Kidney capillary endothelial cell (primary cell): ENCODE measurements around the gene PEAR1.

Experiments
- DNase-seq: peaks from one replicate; pipeline ENCODE4 v3.0.0-alpha.2; 2018; ENCODE audit warnings: low spot score

Gene PEAR1

DNA sequence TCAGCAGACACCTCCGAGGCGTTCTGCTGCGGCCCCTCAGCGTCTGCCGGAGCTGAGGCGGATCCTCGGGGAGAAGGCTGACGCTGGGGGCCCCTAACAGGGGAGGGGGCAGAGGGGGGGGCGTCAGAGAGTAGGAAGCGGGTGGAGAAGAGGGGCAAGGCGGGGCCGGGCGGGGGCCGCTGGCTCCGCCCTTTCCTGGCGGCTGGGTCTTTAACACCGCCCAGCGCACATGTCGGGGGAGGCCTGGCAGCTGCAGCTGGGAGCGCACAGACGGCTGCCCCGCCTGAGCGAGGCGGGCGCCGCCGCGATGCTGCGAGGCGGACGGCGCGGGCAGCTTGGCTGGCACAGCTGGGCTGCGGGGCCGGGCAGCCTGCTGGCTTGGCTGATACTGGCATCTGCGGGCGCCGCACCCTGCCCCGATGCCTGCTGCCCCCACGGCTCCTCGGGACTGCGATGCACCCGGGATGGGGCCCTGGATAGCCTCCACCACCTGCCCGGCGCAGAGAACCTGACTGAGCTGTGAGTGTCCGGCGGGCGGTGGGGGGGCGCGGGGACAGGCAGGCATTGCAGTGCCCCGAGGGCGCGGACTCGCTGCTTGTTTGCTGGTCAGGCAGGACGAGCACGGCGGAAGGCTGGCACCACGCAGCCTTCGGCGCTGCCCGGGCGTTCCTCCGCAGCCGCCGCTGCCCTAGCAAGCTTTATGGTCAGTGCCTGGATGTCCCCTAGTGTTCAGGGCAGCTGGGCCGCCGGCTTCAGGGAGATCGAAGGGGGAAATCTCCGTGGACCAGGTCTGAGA lies 32.7 kb upstream of the PEAR1 start, which contains the start of gene NTRK1:
Gene NTRK1 (plus strand): TSS at position 238 of the 796 bp plus-strand sequence. CDS start 70 bp downstream, at position 308.
- DNase-seq, result peak; percentile 15

DNA sequence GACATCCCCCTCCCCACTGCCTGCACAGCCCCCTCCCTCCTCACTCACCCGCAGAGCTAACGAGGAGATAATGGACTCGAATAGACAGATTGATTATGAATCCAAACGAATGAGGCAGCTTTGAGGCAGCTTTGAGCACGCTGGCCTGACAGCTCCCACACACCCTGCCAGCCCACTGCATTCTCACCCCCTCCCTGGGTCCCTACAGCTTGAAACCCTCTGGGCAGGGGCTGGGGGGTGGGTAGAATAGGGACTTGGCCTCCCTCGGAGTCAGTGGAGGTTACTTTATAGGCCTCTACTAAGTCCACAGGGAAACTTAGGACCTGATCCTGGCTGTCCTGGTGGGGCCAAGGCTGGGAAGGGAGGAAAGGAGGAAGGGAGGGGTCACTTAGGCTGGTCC lies 30.9 kb upstream of the PEAR1 start:
- no peak for DNase-seq

DNA sequence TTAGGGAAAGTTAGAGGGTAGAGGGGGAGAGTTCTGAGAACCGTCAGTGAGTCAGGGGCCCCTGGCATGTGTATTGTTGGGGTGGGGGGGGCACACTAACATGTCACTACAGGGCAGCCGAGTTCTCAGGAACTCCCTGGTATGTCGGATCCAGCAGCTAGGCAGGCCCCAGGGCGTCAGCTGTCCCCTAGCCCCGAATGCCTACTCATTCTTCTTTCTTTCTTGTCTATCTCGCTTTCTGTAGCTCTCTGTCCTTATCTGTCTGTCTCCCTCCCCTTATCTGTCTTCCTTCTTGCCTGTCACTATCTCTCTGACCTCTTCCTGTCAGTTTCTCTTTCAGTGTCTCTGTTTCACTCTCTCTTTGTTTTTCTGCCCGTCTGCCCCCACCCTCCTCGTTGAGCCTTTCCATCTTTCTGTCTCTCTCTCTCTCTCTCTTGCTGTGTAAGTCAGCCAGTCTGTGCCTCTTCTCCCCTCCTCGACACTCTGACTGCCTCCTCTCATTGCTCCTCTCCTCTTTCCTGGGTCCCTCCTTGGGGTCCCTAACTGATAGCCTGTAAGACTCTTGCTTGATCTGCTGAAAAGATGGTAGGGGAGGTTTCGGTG lies 30.4 kb upstream of the PEAR1 start:
- DNase-seq, result no peak

DNA sequence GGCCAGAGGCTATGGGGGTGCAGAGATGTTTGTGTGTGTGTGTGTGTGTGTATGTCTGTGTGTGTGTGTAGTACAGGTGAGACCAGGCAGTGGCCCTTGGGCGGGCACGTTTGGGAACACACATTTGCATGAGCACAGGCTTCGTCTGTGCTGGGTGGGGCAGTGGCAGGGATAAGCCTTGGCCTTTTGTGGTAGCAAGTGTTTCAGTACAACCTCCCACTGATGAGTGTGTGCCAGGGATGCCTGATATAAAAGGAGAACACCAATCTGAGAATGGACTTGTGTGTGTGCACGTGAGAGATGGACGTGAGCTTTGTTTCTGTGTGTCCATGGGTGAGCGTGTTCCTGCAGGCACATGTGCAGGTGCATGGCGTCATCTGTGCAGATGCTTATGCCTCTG lies 29.9 kb upstream of the PEAR1 start:
- DNase-seq, result no peak

DNA sequence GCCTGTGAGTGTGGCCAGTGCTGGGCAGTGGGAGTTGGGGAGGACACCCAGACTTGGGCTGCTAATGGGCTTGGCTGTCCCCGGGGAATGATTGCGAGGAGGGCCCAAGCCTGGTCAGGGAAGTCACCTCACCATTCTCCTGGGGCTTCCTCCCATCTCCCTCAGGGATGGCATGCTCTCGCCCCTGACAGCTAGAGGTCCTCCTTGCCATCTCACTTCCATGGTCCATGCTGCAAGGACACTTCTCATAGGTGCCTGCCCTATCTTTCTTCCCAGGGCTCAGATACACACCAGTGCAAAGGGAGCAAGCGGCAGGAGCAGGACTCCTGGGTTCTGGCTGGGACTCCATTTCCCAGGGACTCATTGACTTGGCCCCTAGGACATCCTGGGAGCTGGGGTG lies 28.7 kb upstream of the PEAR1 start:
- no peak for DNase-seq

DNA sequence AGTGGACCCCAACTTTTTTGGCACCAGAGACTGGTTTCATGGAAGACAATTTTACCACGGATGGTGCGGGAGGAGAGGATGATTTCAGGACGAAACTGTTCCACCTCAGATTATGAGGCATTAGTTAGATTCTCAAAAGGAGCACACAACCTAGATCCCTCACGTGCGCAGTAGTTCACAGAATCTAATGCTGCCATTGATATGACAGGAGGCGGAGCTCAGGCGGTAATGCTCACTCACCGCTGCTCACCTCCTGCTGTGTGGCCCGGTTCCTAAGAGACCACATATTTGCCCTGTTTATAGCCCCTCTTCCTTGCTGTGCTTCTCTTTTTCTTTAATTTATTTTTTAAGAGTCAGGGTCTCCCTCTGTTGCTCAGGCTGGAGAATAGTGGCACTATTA lies 28.3 kb upstream of the PEAR1 start:
- DNase-seq, result no peak

DNA sequence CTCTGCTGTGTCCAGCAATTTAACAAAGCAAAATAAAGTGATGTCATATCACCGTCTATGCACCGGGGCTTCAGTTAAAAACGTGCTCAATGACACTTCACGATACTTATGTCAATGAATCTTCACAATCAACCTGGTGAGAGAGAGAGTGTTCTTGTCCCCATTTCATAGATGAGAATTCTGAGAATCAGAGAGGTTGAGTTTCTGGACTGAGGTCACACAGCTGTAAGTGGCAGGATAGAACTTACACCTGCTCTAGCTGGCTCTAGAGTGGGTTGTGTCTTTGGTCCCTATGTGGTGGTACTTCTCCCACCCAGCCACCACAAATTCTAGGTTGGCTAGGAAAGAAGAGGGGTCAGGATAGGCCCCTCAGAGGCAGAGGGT lies 27.7 kb upstream of the PEAR1 start:
- DNase-seq, result no peak

DNA sequence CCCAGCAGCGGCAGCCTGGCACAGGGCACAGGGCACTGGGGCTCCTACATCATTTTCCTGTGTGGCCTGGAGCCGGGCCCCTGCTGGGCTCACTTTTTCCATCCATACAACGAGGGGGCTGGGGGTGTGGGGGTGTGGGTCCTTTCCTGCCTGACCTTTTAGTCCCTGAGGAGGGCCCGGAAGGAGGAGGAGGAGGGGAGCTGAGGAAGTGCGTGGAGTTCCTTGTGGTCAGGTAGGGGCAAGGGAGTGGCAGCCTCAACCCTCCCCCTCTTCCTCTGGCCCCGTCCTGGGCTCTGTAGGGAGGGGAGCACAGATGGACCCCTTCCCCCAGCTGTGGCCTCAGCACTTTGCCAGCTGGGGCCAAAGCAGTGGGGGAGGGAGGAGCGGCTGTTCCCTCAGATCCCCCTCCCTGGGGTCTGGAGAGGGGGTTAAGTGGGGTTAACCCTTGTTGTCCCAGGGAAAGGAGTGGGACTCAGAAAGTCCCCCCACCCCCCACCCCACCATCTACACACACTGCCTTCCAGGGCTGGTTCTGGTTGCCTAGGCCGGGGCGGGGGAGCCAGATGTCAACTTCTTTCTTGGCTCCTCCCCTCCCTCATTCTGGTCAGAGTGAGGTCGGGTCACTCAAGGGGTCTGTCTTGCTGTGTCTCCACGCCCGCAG lies 27.1 kb upstream of the PEAR1 start:
- DNase-seq, result no peak

DNA sequence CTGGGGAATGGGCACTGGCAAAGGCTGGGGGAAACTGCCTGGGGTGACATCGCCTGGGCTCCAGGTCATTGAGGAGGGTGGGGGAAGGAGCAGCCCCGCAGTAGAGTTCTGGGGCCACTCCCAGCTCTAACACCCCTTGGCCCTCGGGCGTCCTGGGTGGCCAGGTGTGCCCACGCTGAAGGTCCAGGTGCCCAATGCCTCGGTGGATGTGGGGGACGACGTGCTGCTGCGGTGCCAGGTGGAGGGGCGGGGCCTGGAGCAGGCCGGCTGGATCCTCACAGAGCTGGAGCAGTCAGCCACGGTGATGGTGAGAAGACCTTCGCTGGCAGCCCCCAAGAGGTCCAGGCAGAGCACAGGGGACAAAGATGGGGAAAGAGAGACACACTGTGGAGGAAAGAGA lies 25.2 kb upstream of the PEAR1 start:
- no peak for DNase-seq

DNA sequence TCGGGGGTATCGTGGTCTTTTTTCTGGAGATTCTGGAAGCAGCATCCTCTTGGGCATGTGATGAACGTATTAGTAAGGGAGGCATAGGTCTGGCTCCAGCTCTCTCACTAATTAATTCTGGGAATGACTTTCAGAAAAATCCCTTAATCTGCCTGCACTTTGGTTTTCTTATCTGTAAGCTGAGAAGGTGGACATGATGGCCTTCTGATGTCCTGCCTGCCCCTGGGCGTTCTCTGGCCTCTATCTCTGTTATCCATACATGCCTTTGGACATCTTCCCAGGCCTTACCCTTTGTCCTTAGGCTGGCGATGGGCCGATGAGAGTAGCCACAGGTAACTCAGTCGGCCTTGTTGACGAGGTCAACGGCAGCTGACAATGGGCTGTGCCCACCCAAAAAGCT lies 24.1 kb upstream of the PEAR1 start:
- DNase-seq, result no peak

DNA sequence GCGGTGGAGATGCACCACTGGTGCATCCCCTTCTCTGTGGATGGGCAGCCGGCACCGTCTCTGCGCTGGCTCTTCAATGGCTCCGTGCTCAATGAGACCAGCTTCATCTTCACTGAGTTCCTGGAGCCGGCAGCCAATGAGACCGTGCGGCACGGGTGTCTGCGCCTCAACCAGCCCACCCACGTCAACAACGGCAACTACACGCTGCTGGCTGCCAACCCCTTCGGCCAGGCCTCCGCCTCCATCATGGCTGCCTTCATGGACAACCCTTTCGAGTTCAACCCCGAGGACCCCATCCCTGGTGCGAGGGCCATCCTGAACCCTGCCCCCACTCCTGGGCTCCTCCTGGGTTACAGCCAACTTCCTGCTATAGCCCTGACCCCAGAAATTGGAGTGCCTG lies 19.9 kb upstream of the PEAR1 start:
- no peak for DNase-seq

DNA sequence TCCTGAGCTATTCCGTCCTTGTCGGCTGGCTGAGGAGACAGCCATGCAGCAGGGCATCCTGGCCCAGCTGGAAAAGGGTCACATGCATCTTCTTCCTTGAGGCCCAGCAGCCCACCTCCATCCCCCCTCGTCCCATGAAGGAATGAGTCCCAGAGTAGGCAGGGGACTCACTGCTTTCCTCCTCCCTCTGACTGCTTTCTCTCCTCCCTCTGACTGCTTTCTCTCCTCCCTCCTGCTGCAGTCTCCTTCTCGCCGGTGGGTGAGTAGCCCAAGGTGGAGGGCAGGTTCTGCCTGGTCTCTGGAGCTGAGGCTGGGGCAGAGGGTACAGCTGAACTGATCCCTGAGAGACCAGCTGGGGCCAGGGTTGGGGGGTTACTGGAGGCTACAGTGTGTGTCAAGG lies 19.4 kb upstream of the PEAR1 start:
- no peak for DNase-seq

DNA sequence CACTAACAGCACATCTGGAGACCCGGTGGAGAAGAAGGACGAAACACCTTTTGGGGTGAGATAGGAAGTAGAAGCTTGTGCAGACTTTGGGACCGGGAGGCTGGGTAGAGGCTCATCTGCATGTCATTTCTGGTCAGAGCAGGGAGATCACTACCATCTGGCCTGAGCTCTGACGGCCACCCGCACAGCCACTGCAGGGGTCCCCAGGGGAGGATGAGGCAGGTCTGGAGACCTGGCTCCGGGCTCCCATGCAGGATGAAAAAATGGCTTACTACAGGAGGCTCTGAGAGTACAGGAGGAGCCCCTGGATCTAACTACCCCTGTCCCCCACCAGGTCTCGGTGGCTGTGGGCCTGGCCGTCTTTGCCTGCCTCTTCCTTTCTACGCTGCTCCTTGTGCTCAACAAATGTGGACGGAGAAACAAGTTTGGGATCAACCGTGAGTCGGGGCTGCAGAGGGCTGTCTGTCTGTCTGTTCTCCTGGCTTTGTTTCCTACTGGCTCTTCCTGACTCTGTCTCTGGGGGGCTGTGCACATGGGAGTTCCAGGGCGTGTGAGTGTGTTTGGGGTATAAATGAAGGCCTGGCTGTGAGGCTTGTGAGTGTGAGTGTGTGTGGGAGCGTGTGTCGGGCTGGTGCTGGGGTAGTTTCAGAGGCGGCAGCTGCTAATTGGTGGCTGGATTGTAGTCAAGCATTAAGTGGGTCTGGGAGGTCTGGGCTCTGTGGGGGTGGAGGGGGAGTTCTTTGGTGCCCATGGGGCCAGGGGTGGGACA lies 18.8 kb upstream of the PEAR1 start:
- no peak for DNase-seq

DNA sequence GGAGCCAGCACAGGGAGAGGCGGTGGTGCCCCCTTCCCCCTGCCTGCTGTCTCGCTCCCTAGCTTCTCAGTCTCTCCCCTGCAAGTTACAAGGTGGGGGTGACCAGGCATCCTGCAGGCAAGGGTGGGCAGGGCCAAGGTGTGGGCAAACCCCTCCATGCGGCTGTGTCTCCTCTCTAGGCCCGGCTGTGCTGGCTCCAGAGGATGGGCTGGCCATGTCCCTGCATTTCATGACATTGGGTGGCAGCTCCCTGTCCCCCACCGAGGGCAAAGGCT lies 18.2 kb upstream of the PEAR1 start:
- no peak for DNase-seq

DNA sequence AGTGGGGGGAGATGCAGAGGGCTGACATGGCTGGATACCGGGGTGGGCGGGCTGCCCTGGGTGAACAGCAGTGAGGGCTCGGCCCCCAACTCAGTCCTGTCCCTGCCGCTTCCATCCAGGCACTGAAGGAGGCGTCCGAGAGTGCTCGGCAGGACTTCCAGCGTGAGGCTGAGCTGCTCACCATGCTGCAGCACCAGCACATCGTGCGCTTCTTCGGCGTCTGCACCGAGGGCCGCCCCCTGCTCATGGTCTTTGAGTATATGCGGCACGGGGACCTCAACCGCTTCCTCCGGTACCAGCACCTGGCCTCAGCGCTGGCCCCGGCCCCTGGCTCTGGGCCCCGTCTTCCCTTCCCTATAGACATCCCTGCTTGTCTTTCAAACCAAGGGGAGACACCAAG lies 17.2 kb upstream of the PEAR1 start:
- no peak for DNase-seq

DNA sequence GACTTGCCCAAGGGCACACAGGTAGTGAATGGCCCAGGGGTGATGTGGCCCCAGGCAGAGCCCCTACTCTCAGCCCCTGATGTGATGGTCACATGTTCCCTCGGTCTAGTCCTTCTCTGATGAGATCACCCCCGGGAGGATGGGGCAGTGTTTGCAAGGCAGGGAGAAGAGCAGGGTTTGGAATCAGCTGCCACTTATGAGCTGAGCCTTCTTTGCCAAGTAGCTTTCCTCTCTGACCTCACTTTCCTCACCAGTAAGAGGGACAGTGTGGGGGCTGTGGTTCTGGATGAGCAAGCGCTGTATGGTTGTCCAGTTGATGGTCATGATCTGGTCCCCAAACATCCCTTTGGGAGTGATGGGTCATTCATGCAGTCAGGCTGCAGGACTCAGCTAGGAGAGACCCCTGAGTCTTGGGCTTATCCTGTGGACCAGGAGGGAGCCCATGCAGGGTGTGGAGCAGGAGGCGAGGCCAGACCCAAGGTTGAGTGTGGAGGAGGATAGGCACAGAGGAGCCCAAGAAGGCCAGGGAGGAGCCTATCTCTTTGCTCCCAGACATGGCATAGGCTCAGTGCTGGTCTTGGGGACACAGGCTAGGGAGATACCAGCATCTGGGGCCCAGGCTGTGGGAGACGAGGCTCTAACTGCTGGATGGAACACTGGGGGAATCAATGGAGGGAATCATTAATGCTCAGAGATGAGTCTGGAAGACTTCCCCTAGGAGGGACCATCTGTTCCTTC lies 15.9 kb upstream of the PEAR1 start:
- DNase-seq, result no peak

DNA sequence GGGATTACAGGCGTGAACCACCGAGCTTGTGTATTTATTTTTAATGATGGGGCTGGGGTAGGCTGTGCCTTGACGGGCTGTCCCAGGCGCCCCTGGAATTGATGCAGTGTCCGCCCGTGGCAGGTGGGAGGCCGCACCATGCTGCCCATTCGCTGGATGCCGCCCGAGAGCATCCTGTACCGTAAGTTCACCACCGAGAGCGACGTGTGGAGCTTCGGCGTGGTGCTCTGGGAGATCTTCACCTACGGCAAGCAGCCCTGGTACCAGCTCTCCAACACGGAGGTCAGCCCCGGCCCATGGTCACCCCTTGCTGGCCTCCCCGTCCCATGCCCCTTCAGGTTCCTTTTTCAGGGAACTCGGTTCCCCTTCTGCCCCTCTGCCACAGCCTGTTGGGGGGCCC lies 13.6 kb upstream of the PEAR1 start:
- DNase-seq, result no peak

DNA sequence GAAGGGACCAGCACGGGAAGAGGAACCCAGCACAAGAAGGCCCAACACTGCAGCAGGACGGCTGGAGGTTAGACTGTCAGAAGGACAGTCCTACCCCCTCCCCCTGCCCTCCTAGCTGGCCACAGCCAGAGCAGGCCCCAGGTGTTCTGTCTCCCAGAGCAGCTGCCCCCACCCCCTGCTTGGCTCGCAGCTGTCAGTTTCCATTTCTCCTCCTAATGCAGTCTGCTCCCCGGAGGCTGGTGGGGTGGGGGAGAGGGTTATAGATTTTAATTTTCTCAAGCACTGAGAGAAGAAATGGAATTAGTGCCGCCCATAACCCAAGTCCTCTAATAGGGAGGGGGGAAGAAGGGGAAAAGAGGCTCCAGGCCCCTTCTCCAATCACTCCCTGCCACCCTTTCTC lies 13.0 kb upstream of the PEAR1 start:
- DNase-seq, result no peak

DNA sequence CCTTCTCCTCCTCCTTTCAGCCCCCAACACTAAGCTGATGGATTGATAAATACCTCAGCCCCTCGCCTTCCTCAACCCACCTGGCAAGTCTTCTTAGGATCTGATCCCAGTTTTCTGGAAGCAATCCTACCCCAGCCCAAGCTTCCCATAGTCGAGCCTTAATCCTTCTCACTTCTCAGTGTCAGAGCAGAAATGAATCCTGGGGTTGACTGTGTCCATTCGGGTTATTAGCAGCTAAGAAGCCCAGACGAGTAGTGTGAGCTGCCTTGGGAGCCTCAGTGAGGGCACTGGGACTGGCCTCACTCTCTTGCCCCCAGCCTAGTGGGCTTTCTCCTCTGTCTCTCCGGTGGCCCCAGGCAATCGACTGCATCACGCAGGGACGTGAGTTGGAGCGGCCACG lies 12.4 kb upstream of the PEAR1 start:
- DNase-seq, result no peak

DNA sequence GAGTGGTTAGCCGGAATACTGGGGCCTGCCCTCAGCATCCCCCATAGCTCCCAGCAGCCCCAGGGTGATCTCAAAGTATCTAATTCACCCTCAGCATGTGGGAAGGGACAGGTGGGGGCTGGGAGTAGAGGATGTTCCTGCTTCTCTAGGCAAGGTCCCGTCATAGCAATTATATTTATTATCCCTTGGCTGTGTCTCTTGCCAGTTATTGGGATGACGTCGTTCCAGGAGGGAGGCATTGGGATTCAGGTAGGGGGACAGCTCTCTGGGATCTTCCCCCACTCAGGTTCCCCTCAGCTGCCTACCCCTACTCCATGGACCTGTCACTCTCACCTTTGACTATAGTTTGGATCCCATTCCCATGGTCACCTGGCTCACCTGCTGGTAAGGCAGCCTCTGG lies 11.9 kb upstream of the PEAR1 start:
- no peak for DNase-seq

DNA sequence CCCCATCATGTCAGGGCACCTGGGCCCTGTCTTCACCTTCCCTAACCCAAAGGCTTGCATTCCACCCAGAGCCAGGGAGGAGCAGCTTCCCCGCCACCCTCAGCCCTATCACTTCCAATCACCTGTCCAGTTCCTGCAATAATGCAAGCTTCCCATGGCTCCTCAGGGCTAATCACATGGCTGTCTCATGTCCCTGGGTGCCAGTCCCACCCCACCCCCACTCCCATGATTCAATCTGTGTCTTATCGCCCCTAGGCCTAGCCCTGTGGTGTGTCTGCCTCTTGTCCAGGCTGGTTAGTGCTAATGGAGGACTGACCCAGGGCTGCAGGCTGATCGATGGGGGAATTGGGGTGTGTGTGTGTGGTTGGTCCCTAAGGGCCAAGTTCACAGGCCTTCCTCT lies 11.0 kb upstream of the PEAR1 start:
- DNase-seq, result no peak

DNA sequence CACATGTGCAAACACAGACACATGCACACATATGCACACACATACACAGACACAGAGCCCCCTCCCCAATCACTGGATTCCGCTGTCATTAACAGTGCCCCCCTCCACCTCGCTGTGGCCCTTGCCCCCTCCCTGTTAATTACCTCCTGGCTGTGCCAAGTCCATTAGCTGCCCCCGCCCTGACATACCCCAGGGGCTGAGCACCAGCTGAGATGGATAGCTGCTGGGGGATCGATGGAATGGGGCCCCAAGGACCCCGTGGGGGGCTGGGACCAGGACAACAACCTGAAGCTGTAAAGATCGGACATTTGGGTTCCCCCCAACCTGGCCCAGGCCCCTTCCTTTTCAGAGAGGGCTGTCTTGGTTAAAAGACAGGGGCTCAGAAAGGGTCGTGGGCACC lies 9.6 kb upstream of the PEAR1 start:
- no peak for DNase-seq
